Neural progenitor cell (in vitro differentiated cells): ENCODE data around the gene ZC3HAV1L.

ENCODE experiments used
- EZH2 ChIP-seq: fragments of 200-600 bp; sonication (generic); IDR thresholded peaks from 2 replicates; pipeline ENCODE4 v1.6.1; 2017; ENCODE audit warnings: antibody characterized with exemption, mild to moderate bottlenecking, moderate library complexity
- EZH2phosphoT487 ChIP-seq: fragments of 200-600 bp; sonication (generic); IDR thresholded peaks from 2 replicates; pipeline ENCODE4 v1.6.1; 2017; ENCODE audit warnings: antibody characterized with exemption
- TF ChIP-seq, protein P1 (sequence below): fragments of 200-600 bp; sonication (generic); IDR thresholded peaks from 2 replicates; pipeline ENCODE4 v1.5.1; 2017; ENCODE audit warnings: antibody characterized with exemption, mild to moderate bottlenecking

DNA sequence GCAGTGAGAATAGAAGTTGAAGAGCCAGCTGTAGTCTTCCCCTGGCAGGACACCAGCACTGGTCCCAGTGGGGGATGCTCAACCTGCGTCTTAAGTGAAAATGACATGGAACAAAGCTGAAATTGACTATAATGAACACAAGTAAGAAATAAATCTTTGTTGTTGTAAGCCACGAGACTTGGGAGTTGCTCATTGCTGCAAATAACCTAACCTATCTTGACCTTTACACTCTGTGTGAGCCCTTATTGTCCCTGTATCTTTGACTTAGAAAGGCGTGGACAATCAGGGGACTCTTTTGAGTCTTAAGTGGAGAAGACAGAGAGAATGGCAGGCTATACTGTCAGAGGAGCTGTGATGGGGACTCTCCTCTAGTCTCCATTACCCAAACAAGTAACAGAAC, 16.9 kb downstream of the ZC3HAV1L start:
- TF ChIP-seq EZH2 (no peak), EZH2phosphoT487 (no peak)
- TF ChIP-seq, protein P1, sequence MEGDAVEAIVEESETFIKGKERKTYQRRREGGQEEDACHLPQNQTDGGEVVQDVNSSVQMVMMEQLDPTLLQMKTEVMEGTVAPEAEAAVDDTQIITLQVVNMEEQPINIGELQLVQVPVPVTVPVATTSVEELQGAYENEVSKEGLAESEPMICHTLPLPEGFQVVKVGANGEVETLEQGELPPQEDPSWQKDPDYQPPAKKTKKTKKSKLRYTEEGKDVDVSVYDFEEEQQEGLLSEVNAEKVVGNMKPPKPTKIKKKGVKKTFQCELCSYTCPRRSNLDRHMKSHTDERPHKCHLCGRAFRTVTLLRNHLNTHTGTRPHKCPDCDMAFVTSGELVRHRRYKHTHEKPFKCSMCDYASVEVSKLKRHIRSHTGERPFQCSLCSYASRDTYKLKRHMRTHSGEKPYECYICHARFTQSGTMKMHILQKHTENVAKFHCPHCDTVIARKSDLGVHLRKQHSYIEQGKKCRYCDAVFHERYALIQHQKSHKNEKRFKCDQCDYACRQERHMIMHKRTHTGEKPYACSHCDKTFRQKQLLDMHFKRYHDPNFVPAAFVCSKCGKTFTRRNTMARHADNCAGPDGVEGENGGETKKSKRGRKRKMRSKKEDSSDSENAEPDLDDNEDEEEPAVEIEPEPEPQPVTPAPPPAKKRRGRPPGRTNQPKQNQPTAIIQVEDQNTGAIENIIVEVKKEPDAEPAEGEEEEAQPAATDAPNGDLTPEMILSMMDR = no peak
